ENCODE data around the gene FSD2. TPM values are rescaled to one million over a fixed set of nuclear protein-coding genes. Genes with fewer than 3 reads are reported as not detected.

FSD2 gene
- total RNA-seq (ENCODE audit: low replicate concordance) = not detected in 2 replicates
- long read RNA-seq, partial matches to known transcripts = 0 of 2 reads
- long read RNA-seq, other reads (novel, unspliced or antisense) = 2 of 2 reads

GRCh38 chr15:82805994-82806406, at the start of gene FSD2:
Gene FSD2 (minus strand): TSS chr15:82806069. CDS start chr15:82787390, 18,679 bp downstream.
- Mint-ChIP-seq H3K4me3 (no peak within 1 kb of the TSS), H3K36me3 (no peaks in the 10 kb centered on the region), H3K4me1 (ENCODE audit: unreplicated experiment) (peaks cover 19% of the 10 kb centered on the region), H3K27me3 (peaks cover 20% of the 10 kb centered on the region), H3K9me3 (no peaks in the 10 kb centered on the region), H3K27ac (no peak within 1 kb of the TSS)
- no peak for DNase-seq (ENCODE audit: extremely low spot score, unreplicated experiment)
- no peak for TF ChIP-seq CTCF (conservative IDR thresholded peaks at IDR 0.05)

GRCh38 chr15:82854554-82854953, 48.7 kb upstream of the FSD2 start:
- H3K27ac Mint-ChIP-seq = no peak overlapping the region
- H3K4me3 Mint-ChIP-seq = no peak overlapping the region
- no peaks in the 10 kb centered on the region for H3K9me3 Mint-ChIP-seq
- peaks cover 33% of the 10 kb centered on the region for H3K4me1 Mint-ChIP-seq (ENCODE audit: unreplicated experiment)
- TF ChIP-seq CTCF (conservative IDR thresholded peaks at IDR 0.05) = no peak
- DNase-seq (ENCODE audit: extremely low spot score, unreplicated experiment) = peak; percentile 60
- H3K36me3 Mint-ChIP-seq = no peaks in the 10 kb centered on the region
- no peaks in the 10 kb centered on the region for H3K27me3 Mint-ChIP-seq

- H3K36me3 Mint-ChIP-seq = no peaks in the 10 kb centered on the region
- no peaks in the 10 kb centered on the region for H3K9me3 Mint-ChIP-seq
- H3K27ac Mint-ChIP-seq = peak overlapping the region; percentile 72
- H3K27me3 Mint-ChIP-seq = no peaks in the 10 kb centered on the region
- H3K4me1 Mint-ChIP-seq (ENCODE audit: unreplicated experiment) = peaks cover 38% of the 10 kb centered on the region
- no peak for TF ChIP-seq CTCF (conservative IDR thresholded peaks at IDR 0.05)
- peak; percentile 60 for DNase-seq (ENCODE audit: extremely low spot score, unreplicated experiment)
- peak overlapping the region; percentile 20 for H3K4me3 Mint-ChIP-seq
These were observed 47.2 kb upstream of the FSD2 start for GRCh38 chr15:82852941-82853561.

GRCh38 chr15:82851981-82852511, 46.2 kb upstream of the FSD2 start:
- H3K27ac Mint-ChIP-seq = peak overlapping the region; percentile 16
- peaks cover 40% of the 10 kb centered on the region for H3K4me1 Mint-ChIP-seq (ENCODE audit: unreplicated experiment)

GRCh38 chr15:82851306-82851850, 45.5 kb upstream of the FSD2 start:
- DNase-seq (ENCODE audit: extremely low spot score, unreplicated experiment) = peak; percentile 54
- no peaks in the 10 kb centered on the region for H3K36me3 Mint-ChIP-seq
- H3K9me3 Mint-ChIP-seq = no peaks in the 10 kb centered on the region
- no peak overlapping the region for H3K4me3 Mint-ChIP-seq
- no peak overlapping the region for H3K27ac Mint-ChIP-seq
- TF ChIP-seq CTCF (conservative IDR thresholded peaks at IDR 0.05) = no peak
- H3K4me1 Mint-ChIP-seq (ENCODE audit: unreplicated experiment) = peaks cover 46% of the 10 kb centered on the region
- no peaks in the 10 kb centered on the region for H3K27me3 Mint-ChIP-seq

More at GRCh38 chr15:82851981-82852511, 46.2 kb upstream of the FSD2 start:
- no peaks in the 10 kb centered on the region for H3K9me3 Mint-ChIP-seq
- TF ChIP-seq CTCF (conservative IDR thresholded peaks at IDR 0.05) = no peak
- peak; percentile 39 for DNase-seq (ENCODE audit: extremely low spot score, unreplicated experiment)
- no peaks in the 10 kb centered on the region for H3K27me3 Mint-ChIP-seq
- no peaks in the 10 kb centered on the region for H3K36me3 Mint-ChIP-seq
- H3K4me3 Mint-ChIP-seq = no peak overlapping the region

All from type B pancreatic cell (in vitro differentiated cells).